AG04450 (cell line): Measurements from ENCODE around the gene LGALS12. TPM values are rescaled to one million over a fixed set of nuclear protein-coding genes. Genes with fewer than 3 reads are reported as not detected.

Experiments
- CTCF ChIA-PET: fragments of 300-600, 350-600 bp; formaldehyde crosslinking; extraction: SDS; loops from one replicate; lab custom pipeline; 2022; ENCODE audit warnings: antibody characterized with exemption, inconsistent platforms; lab: Charles Lee
- POLR2A ChIA-PET: fragments of 350-600 bp; formaldehyde crosslinking; extraction: SDS; loops from one replicate; lab custom pipeline; 2021; ENCODE audit warnings: antibody characterized with exemption, inconsistent platforms; lab: Yijun Ruan, JAX
- DNase-seq: peaks from one replicate; pipeline ENCODE4 v3.0.0-alpha.2; 2011; ENCODE audit warnings: low read depth, low spot score
- H3K27ac ChIP-seq: one replicate; pipeline ENCODE4 v1.5.1; 2012; ENCODE audit warnings: low read depth, low read length, control low read depth
- H3K27me3 ChIP-seq: one replicate; pipeline ENCODE4 v1.6.0; 2012; ENCODE audit warnings: low read length; ENCODE audit not compliant: control insufficient read depth, insufficient read depth
- H3K4me3 ChIP-seq: 2 replicates; pipeline ENCODE4 v1.5.1; 2011; ENCODE audit warnings: mild to moderate bottlenecking, low read depth, low read length, control low read depth
- H3K9me3 ChIP-seq: 2 replicates; pipeline ENCODE4 v1.5.1; 2012; ENCODE audit warnings: low read length; ENCODE audit not compliant: control insufficient read depth, insufficient read depth
- CTCF ChIP-seq: IDR thresholded peaks from 2 replicates; pipeline ENCODE4 v1.5.1; 2011; ENCODE audit warnings: low read depth, low read length, control low read depth, inconsistent platforms
- polyA plus RNA-seq: library from polyadenylated mRNA; depleted of rRNA; stranded (reverse); fragments of >200 nt; gene quantifications from 2 replicates; pipeline ENCODE4 v1.2.3, GENCODE V29; 2011

Gene LGALS12
- polyA plus RNA-seq, 1 experiment, result not detected

GRCh38 chr11:63502252-63502820 lies 3.5 kb upstream of the LGALS12 start:
- ChIA-PET POLR2A (no interaction called here), CTCF (no interaction called here)
- Histone ChIP-seq H3K27ac (no peak overlapping the region), H3K4me3 (no peak overlapping the region), H3K9me3 (peaks cover 4% of the 10 kb centered on the region; the same call in 1 of the 2 replicates), H3K27me3 (peaks cover 7% of the 10 kb centered on the region)
- DNase-seq, result no peak
- TF ChIP-seq CTCF, result no peak

GRCh38 chr11:63503492-63503891 lies 2.4 kb upstream of the LGALS12 start:
- no peak overlapping the region for H3K27ac ChIP-seq
- ChIA-PET POLR2A (no interaction called here), CTCF (no interaction called here)
- DNase-seq, result no peak
- no peak for TF ChIP-seq CTCF
- H3K27me3 ChIP-seq, result peaks cover 7% of the 10 kb centered on the region
- peaks cover 4% of the 10 kb centered on the region; the same call in 1 of the 2 replicates for H3K9me3 ChIP-seq
- no peak overlapping the region for H3K4me3 ChIP-seq

GRCh38 chr11:63504054-63504453 lies 1.8 kb upstream of the LGALS12 start:
- no peak for DNase-seq
- POLR2A ChIA-PET, result no interaction called here
- no peak for TF ChIP-seq CTCF
- CTCF ChIA-PET, result no interaction called here
- peaks cover 7% of the 10 kb centered on the region for H3K27me3 ChIP-seq
- no peak overlapping the region for H3K27ac ChIP-seq
- peaks cover 4% of the 10 kb centered on the region for H3K9me3 ChIP-seq
- H3K4me3 ChIP-seq, result no peak overlapping the region

DNA sequence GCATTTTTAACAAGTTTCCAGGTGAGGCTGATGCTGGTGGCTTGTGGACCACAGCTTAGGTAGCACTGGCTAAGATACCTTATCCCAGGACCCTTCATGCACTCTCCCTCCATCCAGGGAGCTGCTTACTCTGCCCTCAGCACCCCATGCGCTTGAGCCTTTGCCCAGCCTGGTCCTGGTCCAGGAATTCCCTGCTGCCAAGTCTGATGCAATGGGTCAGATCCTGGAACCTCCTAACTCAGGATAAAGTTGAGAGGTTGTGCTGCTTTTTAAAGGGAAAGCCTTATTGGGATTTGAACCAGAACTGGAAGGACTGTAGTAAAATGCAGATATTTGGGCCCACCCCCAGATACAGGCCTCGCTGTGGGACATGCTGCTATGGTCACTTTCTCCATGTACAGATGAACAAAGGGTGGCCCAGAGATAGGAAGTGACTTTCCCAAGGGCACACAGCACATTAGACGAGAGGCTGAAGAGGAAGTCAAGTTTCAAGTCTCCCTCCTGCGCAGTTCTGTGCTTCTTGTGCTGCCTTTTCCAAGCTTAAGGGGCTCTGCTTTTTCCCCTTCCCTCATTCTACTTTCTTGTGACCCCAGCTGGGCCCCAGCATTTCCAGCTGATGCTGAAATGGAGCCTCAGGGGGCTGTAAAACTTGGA lies 824 bp upstream of the LGALS12 start:
- Histone ChIP-seq H3K4me3 (no peak overlapping the region), H3K27me3 (peaks cover 7% of the 10 kb centered on the region), H3K27ac (no peak overlapping the region), H3K9me3 (peaks cover 4% of the 10 kb centered on the region)
- ChIA-PET CTCF (no interaction called here), POLR2A (no interaction called here)
- DNase-seq, result no peak
- TF ChIP-seq CTCF, result no peak

DNA sequence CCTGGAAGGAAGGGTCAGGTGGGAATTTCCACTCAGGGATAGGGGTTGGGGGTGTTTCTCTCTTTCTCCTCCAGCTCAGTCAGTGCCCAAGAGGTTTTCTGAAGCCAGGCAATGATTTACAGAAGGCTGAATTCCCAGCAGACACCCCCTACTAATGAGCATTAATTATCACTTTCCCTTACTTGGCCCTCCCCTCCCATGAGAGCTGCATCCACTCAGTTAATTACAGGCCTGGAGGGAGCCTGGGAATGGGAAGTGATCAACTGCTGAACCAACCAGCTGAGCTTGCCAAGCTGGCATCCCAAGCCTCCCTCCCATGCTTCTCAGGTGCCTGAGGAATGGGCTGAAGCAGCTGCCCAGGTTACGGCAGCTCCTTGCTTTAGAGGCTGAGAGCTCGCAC lies 992 bp downstream of the LGALS12 start:
- no peak for DNase-seq
- TF ChIP-seq CTCF, result no peak
- no peak overlapping the region for H3K4me3 ChIP-seq
- H3K27me3 ChIP-seq, result peaks cover 7% of the 10 kb centered on the region
- POLR2A ChIA-PET, result no interaction called here
- H3K27ac ChIP-seq, result no peak overlapping the region
- CTCF ChIA-PET, result interaction anchor here (2.1 kb wide), 1 partner anchor 28 kb away, joined by 8 read pairs; no protein-coding TSS in a partner anchor
- no peaks in the 10 kb centered on the region; the same call in 1 of the 2 replicates for H3K9me3 ChIP-seq
